Activated gamma-delta T cell treated with Interleukin-2 at 50 U/mL for 16 hours (primary cell): ENCODE results near the gene HOXC13.

ENCODE experiments used
- DNase-seq: peaks from one replicate; pipeline ENCODE4 v3.0.0-alpha.2; 2020

The HOXC13 gene

DNA sequence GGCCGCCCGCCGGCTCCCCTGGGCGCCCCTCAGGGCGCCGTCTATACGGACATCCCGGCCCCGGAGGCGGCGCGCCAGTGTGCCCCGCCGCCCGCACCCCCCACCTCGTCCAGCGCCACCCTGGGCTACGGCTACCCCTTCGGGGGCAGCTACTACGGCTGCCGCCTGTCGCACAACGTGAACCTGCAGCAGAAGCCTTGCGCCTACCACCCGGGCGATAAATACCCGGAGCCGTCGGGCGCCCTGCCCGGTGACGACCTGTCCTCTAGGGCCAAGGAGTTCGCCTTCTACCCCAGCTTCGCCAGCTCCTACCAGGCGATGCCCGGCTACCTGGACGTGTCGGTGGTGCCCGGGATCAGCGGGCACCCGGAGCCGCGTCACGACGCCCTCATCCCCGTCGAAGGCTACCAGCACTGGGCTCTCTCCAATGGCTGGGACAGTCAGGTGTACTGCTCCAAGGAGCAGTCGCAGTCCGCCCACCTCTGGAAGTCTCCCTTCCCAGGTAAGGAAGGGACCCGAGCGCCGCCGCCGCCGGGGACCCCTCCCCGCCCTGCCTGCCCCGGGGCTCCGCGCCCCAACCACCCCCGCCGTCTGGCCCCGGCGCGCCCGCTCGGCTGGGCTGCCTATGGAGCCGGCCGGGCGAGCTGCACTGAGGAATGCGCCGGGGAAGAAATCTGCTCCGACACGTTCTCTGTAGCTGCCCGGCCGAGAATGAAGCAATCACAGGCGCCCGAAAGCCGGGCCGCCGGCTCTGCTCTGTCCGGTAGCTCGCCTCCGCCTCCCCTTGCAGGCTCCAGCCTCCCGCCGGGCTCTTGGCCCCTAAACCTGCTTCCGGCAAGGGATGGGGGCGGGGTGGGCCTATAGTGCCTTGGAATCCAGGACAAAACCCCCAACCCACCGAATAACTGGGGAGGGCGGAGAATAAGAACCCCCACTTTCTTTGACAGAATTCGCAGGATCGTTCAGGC, 794 bp downstream of the HOXC13 start:
- DNase-seq = no peak

DNA sequence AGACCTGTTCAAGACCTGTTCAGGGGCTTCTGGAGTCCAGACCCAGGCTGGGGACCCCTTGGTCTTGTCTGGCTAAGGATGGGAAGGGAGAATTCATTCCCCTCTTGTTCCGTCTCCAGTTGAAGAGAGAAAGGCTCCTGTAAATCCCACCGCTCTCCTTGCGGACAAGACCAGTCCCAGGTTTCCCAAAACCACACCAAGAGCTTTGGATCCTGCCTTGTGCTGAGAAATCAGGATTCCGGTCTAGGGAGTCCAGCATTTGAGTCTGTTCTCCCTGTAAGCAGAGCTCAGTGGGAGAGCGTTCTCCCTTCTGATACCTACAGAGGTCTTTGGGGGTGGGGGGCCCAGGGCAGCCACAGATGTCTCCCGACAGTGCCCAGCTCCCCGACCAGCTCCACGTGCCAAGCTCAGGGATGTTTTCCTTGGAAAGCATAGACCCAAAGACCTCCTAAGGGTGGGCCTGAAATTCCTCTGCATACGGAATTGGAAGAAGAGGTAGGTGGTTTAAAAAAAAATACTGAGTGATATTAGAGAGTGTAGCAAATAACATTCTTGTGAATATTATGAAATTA, 1.9 kb downstream of the HOXC13 start:
- DNase-seq = no peak

DNA sequence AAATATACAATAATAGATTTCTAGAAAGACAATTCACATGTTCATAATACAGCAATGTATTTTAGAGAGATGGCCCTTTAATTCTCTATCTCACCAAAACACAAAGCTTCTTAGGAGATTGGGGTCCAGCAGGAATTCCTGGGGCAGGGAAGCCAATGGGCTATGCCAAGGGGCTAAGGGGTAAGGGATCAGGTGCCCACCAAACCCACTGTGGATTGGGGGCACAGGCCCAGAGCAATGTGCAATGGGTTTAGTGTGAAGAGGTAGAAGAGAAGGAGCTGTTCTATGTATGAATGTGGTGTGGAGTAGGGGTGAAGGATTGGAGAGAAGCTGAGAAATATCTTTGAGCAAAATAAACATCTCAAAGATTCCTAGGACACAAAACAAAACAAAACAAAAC, 2.6 kb downstream of the HOXC13 start:
- DNase-seq = no peak

DNA sequence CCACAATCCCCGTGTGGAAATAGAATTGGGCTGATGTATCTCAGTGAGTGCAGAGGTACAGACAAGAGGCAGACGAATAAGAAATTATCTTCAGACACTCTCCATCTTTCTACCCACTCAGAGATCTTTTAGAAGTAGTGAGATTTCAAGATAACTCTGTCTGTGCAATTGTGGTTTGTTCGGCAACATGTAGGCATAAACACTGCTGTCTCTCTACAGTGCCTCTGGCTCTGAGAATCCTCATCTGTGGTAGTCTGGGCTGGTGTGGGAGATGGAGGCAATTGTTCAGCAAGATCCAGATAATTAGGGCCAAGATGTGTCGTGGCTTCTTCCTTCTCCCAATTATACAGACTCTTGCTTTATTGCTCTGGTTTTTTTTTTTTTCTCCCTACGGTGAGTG, 3.1 kb downstream of the HOXC13 start:
- no peak for DNase-seq

GRCh38 chr12:53942467-53942997, 3.9 kb downstream of the HOXC13 start:
- no peak for DNase-seq

- no peak for DNase-seq
Observed at GRCh38 chr12:53944209-53944608, 5.6 kb downstream of the HOXC13 start.

DNA sequence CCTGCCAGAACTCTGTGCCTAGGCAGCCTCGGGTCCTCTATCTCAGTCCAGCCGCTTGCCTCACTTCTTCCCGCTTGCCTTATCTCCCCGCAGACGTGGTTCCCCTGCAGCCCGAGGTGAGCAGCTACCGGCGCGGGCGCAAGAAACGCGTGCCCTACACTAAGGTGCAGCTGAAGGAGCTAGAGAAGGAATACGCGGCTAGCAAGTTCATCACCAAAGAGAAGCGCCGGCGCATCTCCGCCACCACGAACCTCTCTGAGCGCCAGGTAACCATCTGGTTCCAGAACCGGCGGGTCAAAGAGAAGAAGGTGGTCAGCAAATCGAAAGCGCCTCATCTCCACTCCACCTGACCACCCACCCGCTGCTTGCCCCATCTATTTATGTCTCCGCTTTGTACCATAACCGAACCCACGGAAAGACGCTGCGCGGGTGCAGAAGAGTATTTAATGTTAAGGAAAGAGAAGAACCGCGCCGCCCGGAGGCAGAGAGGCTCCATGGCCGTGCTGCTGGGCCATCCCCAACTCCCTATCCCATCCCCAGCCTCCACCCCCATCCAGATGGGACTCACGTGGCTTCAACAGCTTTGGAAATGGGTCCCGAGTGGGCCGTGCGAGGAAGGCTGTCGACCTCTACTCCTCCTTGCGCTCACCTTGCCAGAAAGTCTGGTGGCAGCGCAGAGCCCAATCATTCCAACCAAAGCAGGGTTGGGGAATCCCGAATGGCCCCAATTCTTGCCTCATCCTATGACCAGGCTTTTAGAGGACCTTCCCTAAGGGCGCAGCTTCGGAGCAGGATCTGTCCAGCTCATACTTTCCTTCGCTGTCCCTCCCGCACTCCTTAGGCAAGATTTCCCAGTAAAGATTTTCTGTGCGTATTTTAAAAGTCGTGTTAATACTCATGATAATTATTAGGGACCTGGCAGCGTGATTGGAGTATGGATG, 6.5 kb downstream of the HOXC13 start:
- DNase-seq = no peak

GRCh38 chr12:53947743-53948142, 9.1 kb downstream of the HOXC13 start:
- no peak for DNase-seq

- no peak for DNase-seq
Observed at GRCh38 chr12:53948650-53949593, 10.3 kb downstream of the HOXC13 start.

DNA sequence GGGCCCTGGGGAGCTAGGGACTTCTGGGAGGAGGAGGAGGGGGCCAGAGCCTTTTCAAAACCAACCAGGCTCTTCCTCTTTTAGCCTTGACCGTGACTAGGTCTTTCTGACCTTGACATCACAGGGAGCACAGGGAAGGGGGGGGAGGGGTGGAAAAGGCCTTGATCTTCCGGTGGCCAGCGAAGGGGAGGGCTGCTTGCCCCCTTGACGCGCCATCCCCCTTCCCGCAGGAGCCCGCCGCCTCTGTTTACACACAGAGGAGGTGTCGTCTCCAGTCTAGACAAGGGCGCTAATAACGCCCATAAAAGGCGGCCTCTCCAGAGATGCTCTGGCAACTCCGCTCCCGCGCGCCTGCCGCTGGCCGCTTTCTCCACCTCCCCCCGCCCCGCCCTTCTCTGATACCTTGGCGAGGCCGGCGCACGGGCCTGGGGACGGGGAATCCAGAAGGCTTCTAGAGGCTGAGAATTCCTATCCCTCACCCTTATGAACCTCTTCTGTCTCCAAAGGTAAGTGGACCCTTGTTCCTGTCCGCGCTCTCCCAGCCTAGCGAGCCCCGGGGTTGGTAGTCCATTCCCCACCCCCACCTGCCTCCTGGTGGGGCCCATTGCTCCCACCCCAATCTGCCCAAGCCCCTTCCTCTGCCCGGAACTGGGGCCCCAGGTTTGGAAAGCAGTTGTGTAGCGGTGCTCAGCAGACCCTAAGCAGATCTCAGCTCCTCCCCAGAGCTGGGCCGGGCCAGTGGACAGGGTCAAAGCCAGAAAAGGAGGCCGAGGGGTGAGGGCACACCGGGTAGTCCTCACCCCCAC, 11.2 kb downstream of the HOXC13 start:
- DNase-seq = no peak

- no peak for DNase-seq
Observed at GRCh38 chr12:53950437-53950773, 11.8 kb downstream of the HOXC13 start.

DNA sequence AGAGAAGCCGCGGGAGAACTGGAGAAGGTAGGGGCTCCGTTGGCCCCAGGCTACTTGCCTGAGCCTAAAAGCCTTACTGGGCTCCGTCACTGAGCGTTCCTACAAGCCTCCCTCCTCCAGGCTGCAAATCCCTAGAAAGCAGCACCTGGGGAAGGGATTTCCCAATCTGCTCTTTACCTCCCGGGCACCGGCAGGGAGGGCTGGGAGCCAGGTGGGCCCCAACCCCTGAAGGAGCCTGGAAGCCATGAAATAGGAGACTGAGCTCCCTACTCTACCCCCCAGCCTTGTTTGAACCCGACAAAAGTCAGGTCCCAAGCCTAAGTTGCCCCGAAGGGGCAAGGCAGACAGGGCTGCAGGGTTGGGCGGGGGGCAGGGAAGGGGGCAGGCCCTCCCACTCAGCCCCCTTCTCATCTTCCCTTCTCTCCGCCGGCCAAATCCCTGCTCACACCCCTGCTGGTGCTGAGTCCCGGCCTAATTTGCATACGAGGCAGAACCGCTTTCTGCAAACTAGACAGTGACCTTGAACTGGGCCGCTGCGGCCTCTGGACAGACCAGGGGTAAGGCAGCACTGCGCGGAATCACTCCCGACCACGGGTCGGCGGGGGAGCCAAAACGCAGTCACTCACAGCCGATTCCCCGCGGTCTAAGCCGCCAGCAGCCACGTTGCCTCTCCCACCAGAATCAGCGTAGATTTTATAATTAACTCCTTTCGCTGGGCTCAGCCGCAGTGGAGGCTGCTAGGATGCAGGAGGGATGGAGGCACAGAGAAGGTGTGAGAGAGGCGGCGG, 12.4 kb downstream of the HOXC13 start:
- DNase-seq = no peak

- no peak for DNase-seq
Observed at GRCh38 chr12:53951577-53952334, 13.1 kb downstream of the HOXC13 start.

- no peak for DNase-seq
Observed at GRCh38 chr12:53952335-53952694, 13.7 kb downstream of the HOXC13 start.

DNA sequence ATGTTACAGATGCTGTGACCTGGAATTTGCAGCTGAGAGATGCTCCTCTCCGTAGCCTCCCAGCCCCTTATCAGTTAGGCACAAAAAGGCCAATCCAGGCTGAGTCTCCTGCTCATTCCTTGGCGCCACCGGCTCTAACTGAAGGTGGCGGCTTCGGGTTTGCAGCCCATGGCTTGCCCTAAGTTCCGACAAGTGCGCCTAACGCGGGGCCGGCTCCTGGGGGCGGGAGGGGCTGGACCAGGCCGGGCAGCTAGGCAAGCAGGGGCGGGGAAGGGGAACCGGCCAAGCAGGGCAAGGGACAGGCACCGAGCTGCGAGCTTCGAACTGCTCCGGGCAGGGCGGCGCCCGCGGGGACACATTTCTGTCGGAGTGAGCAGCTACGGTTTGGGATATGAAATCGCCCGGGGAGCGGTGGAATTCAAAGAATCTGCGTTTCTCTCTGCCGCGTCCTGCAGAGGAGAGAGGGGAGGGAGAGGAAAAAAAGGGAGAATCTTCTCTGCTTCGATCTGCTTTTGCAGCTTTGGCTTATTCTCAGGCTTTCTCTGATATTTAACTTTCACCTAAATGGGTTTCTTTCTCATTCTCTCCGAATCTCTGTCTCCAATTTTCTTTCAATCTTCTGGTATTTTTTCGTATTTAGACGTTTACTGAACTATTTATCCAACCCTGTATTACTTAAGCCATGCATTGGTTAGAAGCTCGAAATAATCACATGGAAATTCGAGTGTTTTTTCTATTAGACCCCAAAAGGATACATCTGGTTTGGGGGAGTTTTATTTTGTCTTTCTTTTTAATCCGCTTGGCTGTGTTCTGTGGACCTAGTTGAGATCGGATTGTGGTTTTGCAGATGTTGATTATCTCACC, 14.5 kb downstream of the HOXC13 start:
- DNase-seq = no peak

- DNase-seq = no peak
Observed at GRCh38 chr12:53953831-53954693, 15.4 kb downstream of the HOXC13 start.

DNA sequence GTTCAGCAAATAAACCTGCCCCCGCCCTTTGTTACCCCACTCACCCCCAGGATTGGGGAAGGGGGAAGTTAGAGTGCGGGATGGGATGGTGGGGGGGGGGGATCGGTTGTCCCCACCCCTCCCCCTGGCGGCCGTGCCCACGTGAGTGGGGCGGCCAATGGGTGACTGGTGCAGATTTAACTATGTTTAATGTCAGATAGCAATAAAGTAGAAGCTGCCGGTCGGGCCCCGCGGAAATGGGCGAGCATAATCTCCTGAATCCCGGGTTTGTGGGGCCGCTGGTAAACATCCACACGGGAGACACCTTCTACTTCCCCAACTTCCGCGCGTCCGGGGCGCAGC, 16.0 kb downstream of the HOXC13 start, which contains the start of gene HOXC12:
HOXC12 (plus strand) TSS at position 210 of the 342 bp plus-strand sequence; CDS start at position 237, 27 bp downstream.
- DNase-seq = no peak
